GM18951 (cell line): Measurements from ENCODE around the gene ZNF236.

Experiments
- POLR2A ChIP-seq: IDR thresholded peaks from 4 replicates; pipeline ENCODE4 v1.6.1; 2011; ENCODE audit warnings: mild to moderate bottlenecking; ENCODE audit not compliant: insufficient read length, insufficient read depth; ENCODE audit errors: extremely low read depth
- in situ Hi-C: fragments of 300-500 bp; cut with MboI; formaldehyde crosslinking; loops from one replicate; pipeline ENCODE4 v1.12.0; 2022; ENCODE audit warnings: low sequenced_read_pairs, mixed read lengths, inconsistent platforms; ENCODE audit not compliant: unreplicated experiment

Gene ZNF236

DNA sequence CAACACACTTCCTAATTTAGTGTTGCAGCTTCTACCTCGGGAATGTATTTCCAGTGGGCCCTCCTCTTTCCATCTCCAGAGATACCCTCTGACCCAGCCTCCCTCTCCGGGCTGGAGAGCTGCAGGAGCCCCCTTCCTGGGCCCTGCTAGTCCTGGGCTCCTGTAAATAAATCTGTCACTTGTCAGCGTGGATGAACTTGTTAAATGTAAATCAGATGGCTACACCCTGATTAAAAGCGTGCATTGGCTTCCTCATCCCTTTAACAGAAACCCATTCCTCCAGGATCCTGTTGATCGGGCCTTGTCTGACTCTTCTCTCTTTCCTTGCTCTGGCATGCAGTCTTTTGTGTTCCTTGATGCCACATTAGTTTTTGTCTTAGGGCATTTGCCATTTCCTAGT, 2.4 kb downstream of the ZNF236 start:
- in situ Hi-C loops: no loop called here
- TF ChIP-seq POLR2A: no peak

DNA sequence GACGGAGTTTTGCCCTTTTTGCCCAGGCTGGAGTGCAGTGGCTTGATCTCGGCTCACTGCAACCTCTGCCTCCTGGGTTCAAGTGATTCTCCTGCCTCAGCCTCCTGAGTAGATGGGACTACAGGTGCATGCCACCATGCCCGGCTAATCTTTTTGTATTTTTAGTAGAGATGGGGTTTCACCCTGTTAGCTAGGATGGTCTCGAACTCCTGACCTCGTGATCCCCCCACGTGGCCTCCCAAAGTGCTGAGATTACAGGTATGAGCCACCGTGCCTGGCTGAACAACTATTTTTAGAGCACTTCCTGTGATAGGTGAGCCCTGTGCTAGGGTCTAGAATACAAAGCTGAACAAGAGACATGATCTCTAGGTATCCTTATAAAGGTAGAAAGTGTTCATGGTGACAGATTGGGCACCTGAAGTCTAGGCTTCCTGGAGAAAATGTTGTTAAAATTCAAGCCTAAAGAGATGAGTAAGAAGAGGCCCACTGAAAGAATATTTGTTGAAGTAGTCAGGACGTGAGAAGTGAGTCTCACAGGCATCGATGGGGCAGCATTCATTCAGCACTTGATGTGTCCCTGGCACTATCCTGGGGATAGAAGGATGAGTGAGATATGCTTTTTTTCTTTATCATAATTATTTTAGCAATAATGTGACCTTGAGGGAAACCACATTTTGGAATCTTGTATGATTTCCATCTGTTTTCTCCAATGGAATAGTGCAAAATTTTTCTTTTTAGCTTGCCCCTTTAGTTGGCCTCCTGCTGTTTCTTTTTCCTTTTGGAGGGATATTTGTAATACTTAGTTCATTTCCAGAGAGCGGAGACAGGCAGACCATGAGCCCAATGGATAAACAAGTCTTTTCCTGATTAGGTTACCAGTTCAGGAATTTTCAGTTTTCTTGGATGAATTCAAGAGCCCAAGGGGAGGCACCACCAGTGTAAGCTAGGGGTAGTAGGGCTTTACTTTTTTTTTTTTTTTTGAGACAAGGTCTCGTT, 5.1 kb downstream of the ZNF236 start:
- TF ChIP-seq POLR2A: no peak
- in situ Hi-C loops: no loop called here

DNA sequence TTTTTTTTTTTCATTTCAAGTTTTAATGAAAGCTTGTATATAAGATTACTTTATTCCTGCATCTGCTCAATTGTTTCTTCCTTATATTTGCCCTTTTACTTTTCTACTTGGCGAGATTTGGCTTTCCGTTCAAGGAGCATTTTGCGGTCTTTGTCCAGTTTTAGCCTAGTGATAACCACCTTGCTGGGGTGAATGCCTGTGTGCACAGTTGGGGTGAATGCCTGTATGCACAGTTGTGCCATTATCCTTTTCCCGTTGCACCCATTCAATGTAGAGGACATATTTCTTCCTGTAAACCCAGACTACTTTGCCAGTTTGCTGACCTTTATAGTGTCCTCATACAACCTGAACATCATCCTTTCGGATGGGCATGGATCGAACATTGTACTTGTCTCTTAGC, 12.0 kb downstream of the ZNF236 start:
- TF ChIP-seq POLR2A: no peak
- in situ Hi-C loops: no loop called here

DNA sequence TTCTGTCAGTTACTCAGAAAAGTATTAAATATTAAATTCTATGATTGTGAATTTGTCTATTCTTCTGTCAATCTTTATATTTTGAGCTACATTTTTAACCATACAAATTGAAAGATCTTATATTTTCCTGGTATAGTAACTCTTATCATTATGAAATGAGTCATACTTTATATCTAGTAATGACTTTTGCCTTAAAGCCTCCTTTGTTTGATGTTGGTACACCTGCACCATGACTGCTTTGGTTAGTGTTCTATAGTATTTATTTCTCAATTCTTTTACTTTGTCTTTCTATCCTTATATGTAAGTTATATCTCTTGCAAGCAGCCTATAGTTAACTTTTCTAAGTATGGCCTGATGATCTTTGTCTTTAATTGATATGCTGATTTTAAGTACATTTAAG, 13.0 kb downstream of the ZNF236 start:
- in situ Hi-C loops: no loop called here
- no peak for TF ChIP-seq POLR2A

DNA sequence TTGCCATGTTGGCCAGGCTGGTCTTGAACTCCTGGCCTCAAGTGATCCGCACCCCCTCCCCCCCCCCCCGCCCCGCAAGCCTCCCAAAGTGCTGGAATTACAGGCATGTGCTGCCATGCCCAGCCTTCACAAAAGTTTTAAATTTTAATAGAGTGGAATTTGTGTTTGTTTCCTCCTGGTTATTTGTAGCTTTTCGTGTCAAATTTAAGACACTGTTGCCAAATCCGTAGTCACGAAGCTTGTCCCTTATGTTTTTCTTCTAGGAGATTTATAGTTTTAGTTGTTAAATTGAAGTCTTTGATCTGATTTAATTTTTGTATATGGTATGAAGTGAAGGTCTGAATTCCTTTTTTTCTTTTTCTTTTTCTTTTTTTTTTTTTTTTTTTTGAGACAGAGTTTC, 14.7 kb downstream of the ZNF236 start:
- TF ChIP-seq POLR2A: no peak
- in situ Hi-C loops: no loop called here

DNA sequence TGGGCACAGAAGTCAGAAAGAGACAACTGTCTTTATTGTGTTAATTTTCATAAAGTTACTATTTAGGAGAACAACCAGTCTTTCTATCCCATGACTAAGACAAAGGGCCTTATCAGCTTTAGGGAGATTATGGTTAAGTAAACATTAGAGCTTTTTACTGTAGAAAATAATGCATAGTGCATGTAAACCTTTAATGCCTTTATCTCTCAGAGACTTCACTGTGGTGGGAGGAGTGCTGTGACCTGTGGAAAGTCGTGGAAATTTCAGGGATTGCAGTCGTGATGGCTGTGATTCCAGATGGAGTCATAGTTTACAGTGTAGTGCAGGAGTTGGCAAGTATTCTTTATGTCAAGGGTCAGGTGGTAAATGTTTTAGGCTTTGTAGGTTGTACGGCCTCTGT, 15.8 kb downstream of the ZNF236 start:
- in situ Hi-C loops: no loop called here

DNA sequence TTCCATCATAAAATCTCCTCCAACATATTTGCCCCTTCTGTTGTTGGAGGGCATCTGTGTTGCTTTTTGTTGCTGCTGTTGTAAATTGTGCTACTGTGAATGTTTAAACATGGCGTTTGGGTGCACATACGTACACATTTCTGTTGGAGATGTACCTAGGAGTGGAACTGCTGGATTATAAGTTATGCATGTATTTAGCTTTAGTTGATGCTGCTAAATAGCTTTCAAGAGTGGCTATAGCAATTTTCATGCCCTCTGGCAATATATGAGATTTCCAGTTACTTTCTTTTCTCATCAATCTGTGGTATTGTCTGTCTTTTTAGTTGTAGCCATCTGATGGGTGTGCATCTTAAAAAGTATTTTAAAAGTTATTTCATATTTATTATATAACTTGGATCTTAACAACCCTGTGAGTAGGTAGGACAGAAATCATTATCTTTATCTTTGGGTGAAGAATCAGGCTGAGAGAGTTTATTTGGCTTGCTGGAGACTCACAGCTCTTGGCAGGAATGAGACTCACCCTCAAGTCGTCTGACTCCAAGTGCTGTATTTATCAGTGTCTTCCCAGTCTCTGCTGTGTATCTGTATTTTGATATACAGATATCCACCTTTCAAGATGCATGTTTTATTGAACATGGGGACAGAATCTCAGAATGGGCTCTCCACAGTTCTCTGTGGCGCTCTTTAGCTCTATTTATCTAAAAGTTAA, 16.9 kb downstream of the ZNF236 start:
- TF ChIP-seq POLR2A: no peak
- in situ Hi-C loops: no loop called here

More for the DNA sequence above, 15.8 kb downstream of the ZNF236 start:
- TF ChIP-seq POLR2A: no peak

DNA sequence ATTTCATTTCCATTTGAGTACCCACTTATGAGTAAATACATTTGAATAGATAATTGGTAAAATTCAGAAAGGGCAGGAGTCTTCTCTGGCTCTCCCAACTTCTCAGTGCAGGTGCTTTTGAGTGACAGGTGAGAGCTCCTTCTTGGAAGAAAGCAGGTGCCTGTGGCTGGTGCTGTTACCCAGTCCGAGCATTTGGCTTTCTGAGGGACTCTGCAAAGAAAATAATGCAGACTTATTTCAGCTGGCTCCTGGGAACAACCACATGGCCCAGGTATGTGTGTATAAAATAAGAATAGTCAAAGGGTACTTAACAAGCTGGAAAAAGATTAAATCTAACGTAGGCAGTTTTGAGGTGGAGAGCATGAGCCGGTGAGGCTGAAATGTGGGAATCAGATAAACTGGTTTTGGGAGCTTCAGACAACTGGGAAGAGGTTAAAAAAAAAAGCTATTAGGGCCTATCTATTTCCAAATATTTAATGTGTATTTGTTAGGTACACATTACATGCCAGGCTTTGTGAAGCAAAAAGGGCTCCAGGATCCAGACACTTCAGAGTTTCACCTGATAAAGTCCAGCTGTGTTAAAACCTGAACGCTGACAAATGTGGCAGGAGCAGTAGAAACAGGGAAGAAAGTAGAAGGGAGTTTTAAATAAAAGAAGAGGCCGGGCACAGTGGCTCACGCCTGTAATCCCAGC, 20.6 kb downstream of the ZNF236 start:
- in situ Hi-C loops: no loop called here
- no peak for TF ChIP-seq POLR2A

DNA sequence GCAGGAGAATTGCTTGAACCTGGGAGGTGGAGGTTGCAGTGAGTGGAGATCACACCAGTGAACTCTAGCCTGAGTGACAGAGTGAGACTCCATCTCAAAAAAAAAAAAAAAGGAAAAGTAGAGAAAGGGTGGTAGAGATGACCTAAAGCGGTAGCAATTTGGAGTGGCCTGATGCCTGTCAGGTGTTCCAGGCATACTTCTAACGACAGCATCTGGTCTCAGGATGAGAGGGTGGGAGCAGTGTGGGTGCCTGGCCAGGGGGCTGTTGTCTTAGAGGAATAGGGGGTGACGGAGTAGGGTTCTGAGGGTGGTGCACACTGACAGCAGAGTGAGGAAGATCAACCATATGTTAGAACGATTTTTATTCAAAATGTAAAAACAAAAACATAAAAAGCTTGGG, 21.8 kb downstream of the ZNF236 start:
- no peak for TF ChIP-seq POLR2A
- in situ Hi-C loops: no loop called here

DNA sequence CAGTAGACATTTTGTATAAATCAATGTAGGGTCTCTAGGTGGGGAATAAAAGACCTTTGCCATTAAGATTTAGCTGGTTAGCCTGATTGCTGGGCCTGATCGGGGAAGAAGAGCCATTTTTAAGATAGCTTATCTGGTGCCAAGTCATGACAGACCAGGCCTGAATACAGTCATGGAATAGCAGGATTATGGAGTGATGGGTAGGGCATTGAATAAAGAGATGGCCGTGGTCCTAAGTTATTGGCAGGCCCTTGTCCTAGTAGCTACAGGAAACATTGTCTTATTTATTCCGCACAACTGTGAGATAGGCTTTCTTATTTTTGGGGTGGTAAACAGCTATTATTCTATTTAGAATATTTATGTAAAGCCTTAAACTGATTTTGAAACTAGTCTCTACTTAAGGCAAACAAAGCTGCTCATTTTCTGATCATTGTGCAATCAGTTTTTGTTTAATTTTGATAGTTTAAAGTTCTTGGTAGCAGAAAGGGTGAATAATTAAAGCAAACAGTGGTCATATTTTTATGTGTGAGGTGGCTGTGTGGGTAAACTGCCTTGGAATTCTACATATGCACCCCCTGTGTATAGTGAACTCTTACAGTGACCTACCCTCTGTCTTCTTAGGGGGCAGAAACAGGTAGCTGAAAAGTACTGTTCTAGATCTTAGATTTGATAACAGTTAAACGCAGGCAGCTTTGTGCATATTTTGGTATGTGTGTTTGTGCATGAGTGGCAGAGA, 22.6 kb downstream of the ZNF236 start:
- in situ Hi-C loops: no loop called here
- TF ChIP-seq POLR2A: no peak

DNA sequence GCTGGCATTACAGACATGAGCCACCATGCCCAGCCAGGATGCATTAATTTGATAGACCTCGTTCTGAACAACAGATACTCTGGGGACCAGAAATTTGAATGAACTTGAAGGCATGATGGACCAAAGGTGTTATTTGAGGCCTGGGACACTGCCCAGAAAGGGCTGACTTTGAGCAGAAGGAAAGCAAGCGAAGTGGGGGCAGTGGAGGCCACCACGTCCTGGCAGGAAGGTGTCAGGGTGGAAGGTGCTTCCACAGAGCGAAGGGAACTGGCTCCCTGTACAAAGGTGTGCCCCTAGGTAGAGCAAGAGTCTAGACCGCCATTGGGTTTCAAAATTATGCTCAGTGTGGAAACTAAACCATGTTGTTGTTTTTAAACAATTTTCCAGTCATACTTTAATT, 23.9 kb downstream of the ZNF236 start:
- in situ Hi-C loops: no loop called here
- no peak for TF ChIP-seq POLR2A

DNA sequence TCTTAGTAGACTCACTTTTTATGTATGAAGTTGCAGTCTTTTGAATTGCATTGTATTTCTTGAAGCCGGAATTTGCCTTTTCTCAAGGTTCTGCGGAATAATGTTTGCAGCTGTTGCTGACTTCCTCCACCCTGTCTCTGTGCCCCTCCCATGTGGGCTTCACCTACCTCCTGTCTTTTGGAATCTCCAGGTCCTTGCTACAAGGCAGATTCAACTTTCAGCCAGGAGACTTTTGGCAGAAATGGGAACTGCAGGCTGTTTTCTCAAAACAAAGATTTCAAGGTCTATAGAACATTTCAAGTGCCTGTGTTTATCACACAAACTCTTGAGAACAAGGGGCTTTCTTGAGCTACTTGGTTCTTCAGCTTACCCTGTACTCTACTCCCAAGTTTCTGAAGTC, 25.6 kb downstream of the ZNF236 start:
- in situ Hi-C loops: no loop called here
- TF ChIP-seq POLR2A: no peak

DNA sequence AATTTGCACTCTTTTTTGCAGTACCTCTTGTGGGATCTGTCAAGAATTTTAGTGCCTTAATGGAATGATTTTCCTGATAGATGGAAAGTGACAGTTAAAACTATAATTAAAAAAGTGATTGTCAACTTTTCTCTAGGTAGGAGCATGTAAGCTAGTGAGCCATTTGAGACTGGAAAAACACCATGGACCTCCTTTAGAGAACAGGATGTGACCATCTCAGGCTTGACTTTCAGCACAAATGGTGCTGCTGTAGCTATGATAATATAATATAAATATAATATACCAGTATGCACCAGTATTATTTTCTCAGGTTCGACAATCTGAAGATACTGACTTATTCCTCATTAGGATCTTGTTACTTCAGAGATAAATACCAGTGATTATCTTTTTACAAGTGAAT, 27.8 kb downstream of the ZNF236 start:
- in situ Hi-C loops: no loop called here

More for the DNA sequence above, 27.8 kb downstream of the ZNF236 start:
- no peak for TF ChIP-seq POLR2A
